Uterus (tissue), 4 donors: ENCODE measurements around the gene FAT1. TPM values are rescaled to one million over a fixed set of nuclear protein-coding genes. Genes with fewer than 3 reads are reported as not detected.

ENCODE experiments used
- DNase-seq, 2 donors: peaks; one replicate each; pipeline ENCODE4 v3.0.0-alpha.2; 2019 to 2020
- H3K27ac ChIP-seq, 2 donors: fragments of 200-600 bp; sonication (generic); 1 replicate in 1 of 2; 2 replicates in 1 of 2; pipeline ENCODE4 v1.5.1; 2016 to 2018
- H3K27me3 ChIP-seq, 2 donors: fragments of 200-600 bp; sonication (generic); one replicate each; pipeline ENCODE4 v1.5.1; 2018 to 2019; ENCODE audit warnings: control low read depth in 1 of 2
- H3K36me3 ChIP-seq, 2 donors: fragments of 200-600 bp; sonication (generic); one replicate each; pipeline ENCODE4 v1.5.1; 2019; ENCODE audit warnings: control low read depth in 1 of 2
- H3K4me1 ChIP-seq, 2 donors: fragments of 200-600 bp; sonication (generic); one replicate each; pipeline ENCODE4 v1.5.1; 2018 to 2019; ENCODE audit warnings: control low read depth in 1 of 2
- H3K4me3 ChIP-seq, 2 donors: fragments of 200-600 bp; sonication (generic); 1 replicate in 1 of 2; 2 replicates in 1 of 2; pipeline ENCODE4 v1.5.1; 2018 to 2019; ENCODE audit warnings: mild to moderate bottlenecking in 1 of 2
- H3K9me3 ChIP-seq, 2 donors: fragments of 200-600 bp; sonication (generic); one replicate each; pipeline ENCODE4 v1.5.1; 2019; ENCODE audit warnings: control low read depth in 1 of 2
- CTCF ChIP-seq, 4 experiments: fragments of 200-600 bp in 2 of 4; fragments of 450-650 bp in 2 of 4; sonication (generic) in 2 of 4; IDR thresholded peaks; one replicate each; pipeline ENCODE4 v1.5.1; 2016 to 2019; ENCODE audit warnings: antibody characterized with exemption in 4 of 4, mild to moderate bottlenecking in 2 of 4, moderate library complexity in 1 of 4
- POLR2A ChIP-seq, 2 donors: fragments of 450-650 bp; IDR thresholded peaks; one replicate each; pipeline ENCODE4 v1.6.1; 2016; ENCODE audit warnings: antibody characterized with exemption in 2 of 2, mild to moderate bottlenecking in 1 of 2, moderate library complexity in 1 of 2
- intact Hi-C: fragments of 100-400 bp; cut with DNase I; formaldehyde crosslinking; loops from one replicate; pipeline ENCODE4 v1.15.1; 2023; ENCODE audit warnings: low total_unique reads
- total RNA-seq, 4 donors: library from RNA; depleted of rRNA in 3 of 4; stranded (reverse); fragments of >200 nt in 3 of 4; gene quantifications; one replicate each; pipeline versions ENCODE4 v1.1.0 to v1.2.4, GENCODE V29; 2014 to 2023
- donor health status: DM: yes; HTN: yes; CAD: no.

The FAT1 gene
- total RNA-seq, 4 donors from 2014 or later = 11.5 to 245 (median 52.5) TPM

DNA sequence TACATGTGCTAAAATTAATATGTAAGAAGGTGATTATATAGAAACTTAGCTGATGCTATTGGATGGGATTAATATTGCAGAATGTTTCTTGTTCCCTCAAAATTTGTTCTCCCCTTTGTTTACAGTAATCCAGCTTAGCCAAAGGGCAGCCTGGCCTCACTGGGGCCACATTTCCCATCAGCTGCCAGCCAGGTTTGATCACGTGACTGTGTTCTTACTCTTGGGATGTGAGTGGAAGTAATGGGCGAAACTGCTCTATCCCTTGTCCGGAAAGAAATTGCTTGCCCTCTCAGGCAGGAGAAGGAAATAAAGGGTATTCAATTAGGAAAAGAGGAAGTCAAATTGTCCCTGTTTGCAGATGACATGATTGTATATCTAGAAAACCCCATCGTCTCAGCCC is 44.1 kb upstream of the FAT1 start:
- intact Hi-C loops = no loop called here
- Histone ChIP-seq H3K36me3 (no peaks in the 10 kb centered on the region), H3K27ac (no peak overlapping the region), H3K27me3 (no peaks in the 10 kb centered on the region), H3K4me3 (no peak overlapping the region), H3K4me1 (no peaks in the 10 kb centered on the region), H3K9me3 (no peaks in the 10 kb centered on the region)
- TF ChIP-seq POLR2A (IDR thresholded peaks at IDR 0.05) (no peak), CTCF (IDR thresholded peaks at IDR 0.05) (no peak)
- DNase-seq = no peak

- H3K4me3 ChIP-seq = no peak overlapping the region
- intact Hi-C loops = no loop called here
- no peaks in the 10 kb centered on the region for H3K36me3 ChIP-seq
- no peaks in the 10 kb centered on the region for H3K27me3 ChIP-seq
- no peak overlapping the region for H3K27ac ChIP-seq
- DNase-seq = no peak
- no peaks in the 10 kb centered on the region for H3K9me3 ChIP-seq
- H3K4me1 ChIP-seq = no peaks in the 10 kb centered on the region
- TF ChIP-seq CTCF (IDR thresholded peaks at IDR 0.05) (no peak), POLR2A (IDR thresholded peaks at IDR 0.05) (no peak)
These were observed 42.3 kb upstream of the FAT1 start for GRCh38 chr4:186765673-186766546.

- no peaks in the 10 kb centered on the region for H3K27me3 ChIP-seq
- H3K4me1 ChIP-seq = no peaks in the 10 kb centered on the region
- no peaks in the 10 kb centered on the region for H3K9me3 ChIP-seq
- H3K4me3 ChIP-seq = no peak overlapping the region
- intact Hi-C loops = no loop called here
- TF ChIP-seq POLR2A (IDR thresholded peaks at IDR 0.05) (no peak), CTCF (IDR thresholded peaks at IDR 0.05) (no peak)
- DNase-seq = no peak
- H3K27ac ChIP-seq = no peak overlapping the region
- no peaks in the 10 kb centered on the region for H3K36me3 ChIP-seq
These were observed 41.5 kb upstream of the FAT1 start for GRCh38 chr4:186765138-186765537.

DNA sequence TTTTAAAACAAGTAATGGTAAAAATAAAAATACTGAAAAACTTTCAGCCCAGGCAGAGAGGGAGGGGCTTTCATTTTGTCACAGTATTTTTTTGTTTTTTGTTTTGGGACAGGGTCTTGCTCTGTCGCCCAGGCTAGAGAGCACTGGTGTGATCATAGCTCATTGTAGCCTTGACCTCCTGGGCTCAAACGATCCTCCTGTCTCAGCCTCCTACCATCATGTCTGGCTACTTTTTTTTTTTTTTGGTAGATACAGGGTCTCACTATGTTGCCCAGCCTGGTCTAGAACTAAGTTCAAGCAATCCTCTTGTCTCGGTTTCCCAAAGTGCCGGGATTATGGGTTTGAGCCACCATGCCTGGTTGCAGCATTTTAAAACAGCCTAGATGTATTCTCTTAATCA is 40.8 kb upstream of the FAT1 start:
- no peaks in the 10 kb centered on the region for H3K9me3 ChIP-seq
- H3K36me3 ChIP-seq = no peaks in the 10 kb centered on the region
- no peaks in the 10 kb centered on the region for H3K27me3 ChIP-seq
- no peaks in the 10 kb centered on the region for H3K4me1 ChIP-seq
- DNase-seq = no peak
- TF ChIP-seq POLR2A (IDR thresholded peaks at IDR 0.05) = no peak
- TF ChIP-seq CTCF (IDR thresholded peaks at IDR 0.05) = no peak
- H3K27ac ChIP-seq = no peak overlapping the region
- H3K4me3 ChIP-seq = no peak overlapping the region
- intact Hi-C loops = no loop called here

DNA sequence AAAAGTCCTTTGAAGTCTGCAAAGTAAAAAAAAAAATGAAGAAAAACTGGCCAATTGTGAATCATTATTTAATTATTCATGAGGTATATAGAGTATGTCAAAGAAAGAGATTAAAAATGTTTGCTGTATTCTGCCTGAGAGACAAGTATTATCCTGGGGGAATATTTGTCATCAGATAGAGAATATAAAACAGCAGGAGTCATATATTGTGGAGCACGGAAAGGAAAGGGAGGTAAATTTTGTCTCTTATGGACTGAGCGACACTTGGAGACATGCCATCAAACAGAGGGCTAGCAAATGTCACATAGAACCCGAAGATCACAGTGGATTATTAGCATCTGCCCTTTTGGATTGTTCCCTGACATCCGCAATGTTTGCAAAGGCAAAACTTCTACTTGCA is 39.2 kb upstream of the FAT1 start:
- intact Hi-C loops = no loop called here
- TF ChIP-seq CTCF (IDR thresholded peaks at IDR 0.05) (no peak), POLR2A (IDR thresholded peaks at IDR 0.05) (no peak)

More for the DNA sequence above, 39.2 kb upstream of the FAT1 start:
- Histone ChIP-seq H3K9me3 (no peaks in the 10 kb centered on the region), H3K4me3 (no peak overlapping the region), H3K4me1 (no peaks in the 10 kb centered on the region), H3K36me3 (no peaks in the 10 kb centered on the region), H3K27me3 (no peaks in the 10 kb centered on the region), H3K27ac (no peak overlapping the region)
- DNase-seq = no peak
